Raji (cell line): ENCODE results near the gene ABAT.

Experiments used
- POLR2A ChIP-seq: IDR thresholded peaks from 2 replicates; pipeline ENCODE4 v1.6.1; 2011; ENCODE audit warnings: low read depth, low read length, control low read depth; ENCODE audit not compliant: insufficient read depth

Gene ABAT

GRCh38 chr16:8668113-8668512 is 6.3 kb upstream of the ABAT start:
- no peak for TF ChIP-seq POLR2A

GRCh38 chr16:8669481-8669880 is 4.9 kb upstream of the ABAT start:
- TF ChIP-seq POLR2A, result no peak

- no peak for TF ChIP-seq POLR2A
These were observed 4.3 kb upstream of the ABAT start for GRCh38 chr16:8670014-8670560.

- no peak; the same call in 1 of the 2 replicates for TF ChIP-seq POLR2A
These were observed 605 bp upstream of the ABAT start for GRCh38 chr16:8673611-8674412.

- no peak for TF ChIP-seq POLR2A
These were observed 1.1 kb downstream of the ABAT start for GRCh38 chr16:8675183-8676159.

- no peak for TF ChIP-seq POLR2A
These were observed 1.7 kb downstream of the ABAT start for GRCh38 chr16:8676160-8676547.

- no peak for TF ChIP-seq POLR2A
These were observed 2.4 kb downstream of the ABAT start for GRCh38 chr16:8676737-8677375.

- no peak for TF ChIP-seq POLR2A
These were observed 3.1 kb downstream of the ABAT start for GRCh38 chr16:8677481-8677880.

GRCh38 chr16:8678068-8678927 is 3.9 kb downstream of the ABAT start:
- TF ChIP-seq POLR2A, result no peak

- no peak for TF ChIP-seq POLR2A
These were observed 4.7 kb downstream of the ABAT start for GRCh38 chr16:8679151-8679550.

GRCh38 chr16:8682551-8683259 is 8.3 kb downstream of the ABAT start:
- no peak for TF ChIP-seq POLR2A

GRCh38 chr16:8683640-8684039 is 9.2 kb downstream of the ABAT start:
- no peak for TF ChIP-seq POLR2A

GRCh38 chr16:8685617-8686016 is 11.2 kb downstream of the ABAT start:
- no peak for TF ChIP-seq POLR2A

GRCh38 chr16:8686031-8686621 is 11.7 kb downstream of the ABAT start:
- TF ChIP-seq POLR2A, result no peak

- TF ChIP-seq POLR2A, result no peak
These were observed 12.5 kb downstream of the ABAT start for GRCh38 chr16:8686879-8687278.
